ENCODE results near the gene CYB5RL.

DNA sequence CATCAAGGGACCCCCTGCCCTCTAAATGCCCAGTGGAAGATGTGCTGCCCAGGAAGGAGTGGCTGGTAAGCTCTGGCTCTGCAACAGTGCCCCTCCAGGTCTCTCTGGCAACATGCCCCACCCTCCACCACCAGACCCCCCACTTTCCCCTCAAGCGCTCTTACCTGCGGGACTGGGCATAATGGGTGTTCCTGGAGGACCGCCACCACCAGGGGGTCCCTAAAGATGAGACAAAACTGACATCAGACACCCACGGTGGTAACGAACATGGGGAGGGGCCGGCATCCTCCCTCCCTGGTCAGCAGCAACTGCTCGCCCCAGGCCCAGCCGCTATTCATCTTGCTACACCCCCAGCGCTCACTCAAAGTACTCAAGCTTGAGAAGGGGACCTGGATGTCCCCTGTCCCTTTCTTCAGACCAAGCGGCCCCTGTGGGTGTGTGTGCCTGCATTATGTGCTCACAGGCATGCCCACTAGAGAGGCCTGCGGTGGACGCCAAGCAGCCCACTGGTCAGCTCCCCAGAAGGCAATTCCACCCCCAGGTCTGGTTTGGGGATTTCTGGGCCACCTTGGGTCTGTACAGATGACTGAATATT lies 41.0 kb upstream of the CYB5RL start:
- TF ChIP-seq, protein P1, sequence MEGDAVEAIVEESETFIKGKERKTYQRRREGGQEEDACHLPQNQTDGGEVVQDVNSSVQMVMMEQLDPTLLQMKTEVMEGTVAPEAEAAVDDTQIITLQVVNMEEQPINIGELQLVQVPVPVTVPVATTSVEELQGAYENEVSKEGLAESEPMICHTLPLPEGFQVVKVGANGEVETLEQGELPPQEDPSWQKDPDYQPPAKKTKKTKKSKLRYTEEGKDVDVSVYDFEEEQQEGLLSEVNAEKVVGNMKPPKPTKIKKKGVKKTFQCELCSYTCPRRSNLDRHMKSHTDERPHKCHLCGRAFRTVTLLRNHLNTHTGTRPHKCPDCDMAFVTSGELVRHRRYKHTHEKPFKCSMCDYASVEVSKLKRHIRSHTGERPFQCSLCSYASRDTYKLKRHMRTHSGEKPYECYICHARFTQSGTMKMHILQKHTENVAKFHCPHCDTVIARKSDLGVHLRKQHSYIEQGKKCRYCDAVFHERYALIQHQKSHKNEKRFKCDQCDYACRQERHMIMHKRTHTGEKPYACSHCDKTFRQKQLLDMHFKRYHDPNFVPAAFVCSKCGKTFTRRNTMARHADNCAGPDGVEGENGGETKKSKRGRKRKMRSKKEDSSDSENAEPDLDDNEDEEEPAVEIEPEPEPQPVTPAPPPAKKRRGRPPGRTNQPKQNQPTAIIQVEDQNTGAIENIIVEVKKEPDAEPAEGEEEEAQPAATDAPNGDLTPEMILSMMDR (IDR thresholded peaks at IDR 0.05; ENCODE audit: insufficient read depth, low read depth, low read length) = no peak
- TF ChIP-seq EZH2 (IDR thresholded peaks at IDR 0.05; ENCODE audit: insufficient read depth, low read length) = no peak

Data from astrocyte (in vitro differentiated cells and primary cell).